ENCODE measurements around the gene RETNLB.

- no peak for TF ChIP-seq CTCF (IDR thresholded peaks at IDR 0.05)
- no peak for TF ChIP-seq POLR2A (IDR thresholded peaks at IDR 0.05)
Measured at GRCh38 chr3:108804437-108804836, 47.2 kb upstream of the RETNLB start.

Measured in thyroid gland (tissue), 4 donors.